Measurements from ENCODE around the gene CXADR. TPM values are rescaled to one million over a fixed set of nuclear protein-coding genes. Genes with fewer than 3 reads are reported as not detected.

CXADR gene
- total and polyA plus RNA-seq, 9 of the 15 experiments (the other 6 are each of a cell fraction or from before 2014, with no cell fraction given), result 0.01 to 0.41 (median 0.14) TPM

DNA sequence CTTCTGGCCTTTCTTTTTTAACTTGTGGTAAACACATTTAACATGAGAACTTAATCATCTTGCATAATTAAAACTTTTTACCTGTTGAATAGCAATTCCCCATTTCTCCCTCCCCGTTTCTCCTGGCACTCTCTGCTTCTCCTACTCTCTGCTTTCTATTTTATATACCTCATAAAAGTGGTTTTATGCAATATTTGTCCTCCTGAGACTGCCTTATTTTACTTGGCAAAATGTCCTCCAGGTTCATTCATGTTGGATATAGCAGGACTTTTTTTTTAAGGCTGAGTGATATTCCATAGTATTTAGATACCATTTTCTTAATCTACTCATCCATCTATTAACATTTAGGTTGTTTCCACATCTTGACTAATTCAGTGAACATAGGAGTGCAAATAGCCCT, 64.9 kb downstream of the CXADR start:
- FAIRE-seq, result no peak
- no peak for DNase-seq (ENCODE audit: extremely low read depth in 1 of 4, low spot score in 3 of 4)
- POLR2A ChIA-PET, result no interaction called here
- CTCF ChIA-PET (ENCODE audit: low intra/inter-chr PET ratio), result no interaction called here
- Histone ChIP-seq H2AFZ (ENCODE audit: low read depth, low read length) (no peak overlapping the region), H3K4me2 (ENCODE audit: insufficient read depth, low read length) (no peak overlapping the region), H3K79me2 (ENCODE audit: control insufficient read depth, insufficient read depth, low read length) (no peaks in the 10 kb centered on the region), H3K9ac (ENCODE audit: insufficient read depth in 1 of 2, low read depth in 2 of 2, low read length in 2 of 2) (no peak overlapping the region), H3K4me3 (no peak overlapping the region), H3K9me1 (ENCODE audit: control insufficient read depth, insufficient read depth, low read length) (no peaks in the 10 kb centered on the region), H3K27me3 (ENCODE audit: control insufficient read depth in 2 of 2, insufficient read depth in 2 of 2, low read length in 2 of 2) (no peaks in the 10 kb centered on the region; a peak in 2 of 5 replicates), H3K4me1 (replicated peaks in 1 of 2; ENCODE audit: control insufficient read depth in 2 of 2, insufficient read depth in 2 of 2, low read length in 2 of 2) (no peaks in the 10 kb centered on the region), H3K27ac (ENCODE audit: extremely low read depth, low read depth, low read length) (no peak overlapping the region), H4K20me1 (replicated peaks; ENCODE audit: control insufficient read depth, insufficient read depth, low read length) (no peaks in the 10 kb centered on the region), H3K9me3 (replicated peaks; ENCODE audit: control insufficient read depth, insufficient read depth, low read depth, low read length) (no peaks in the 10 kb centered on the region), H3K36me3 (ENCODE audit: control insufficient read depth, insufficient read depth, low read length) (no peaks in the 10 kb centered on the region)
- ATAC-seq, result no peak
- WGBS (ENCODE audit: insufficient coverage, low coverage, missing lambda C conversion rate), result 0% methylated on average over 1 of the region's 1 CpG
- in situ Hi-C loops (cut with MboI) (no loop called here), intact Hi-C loops (cut with micrococcal nuclease) (no loop called here)
- BruUV-seq (replicated peaks), result no TSS peak
- TF ChIP-seq ETS2 (tag; IDR thresholded peaks at IDR 0.05; ENCODE audit: borderline replicate concordance, poor library complexity, severe bottlenecking) (no peak), ZFPM2 (CRISPR knock-in tag; IDR thresholded peaks at IDR 0.05) (no peak), SRF (CRISPR knock-in tag; IDR thresholded peaks at IDR 0.05) (no peak), ZNF239 (CRISPR knock-in tag; IDR thresholded peaks at IDR 0.05) (no peak), ATF1 (CRISPR knock-in tag; IDR thresholded peaks at IDR 0.05) (no peak), ATF1 (tag; IDR thresholded peaks at IDR 0.05) (no peak), NCOA2 (IDR thresholded peaks at IDR 0.05; ENCODE audit: partially characterized antibody in 2 of 2) (no peak), PYGO2 (tag; IDR thresholded peaks at IDR 0.05) (no peak), RB1 (IDR thresholded peaks at IDR 0.05; ENCODE audit: low read depth) (no peak), TRIM24 (IDR thresholded peaks at IDR 0.05) (no peak), PCBP2 (IDR thresholded peaks at IDR 0.05; ENCODE audit: low read depth, low read length, poor library complexity, severe bottlenecking) (no peak), ZC3H8 (IDR thresholded peaks at IDR 0.05) (no peak), KLF16 (IDR thresholded peaks at IDR 0.05) (no peak), BRCA1 (IDR thresholded peaks at IDR 0.05) (no peak), BRCA1 (CRISPR knock-in tag; IDR thresholded peaks at IDR 0.05) (no peak), BRD4 (IDR thresholded peaks at IDR 0.05) (no peak), ASH1L (IDR thresholded peaks at IDR 0.05; ENCODE audit: borderline replicate concordance, low read depth, partially characterized antibody) (no peak), GABPA (tag; conservative IDR thresholded peaks at IDR 0.05; ENCODE audit: low read depth) (no peak), FOXM1 (IDR thresholded peaks at IDR 0.05; ENCODE audit: low read depth) (no peak), FOXM1 (CRISPR knock-in tag; IDR thresholded peaks at IDR 0.05; ENCODE audit: low read depth) (no peak), NR3C1 (CRISPR knock-in tag; IDR thresholded peaks at IDR 0.05) (no peak)
- TF ChIP-seq, protein P1, sequence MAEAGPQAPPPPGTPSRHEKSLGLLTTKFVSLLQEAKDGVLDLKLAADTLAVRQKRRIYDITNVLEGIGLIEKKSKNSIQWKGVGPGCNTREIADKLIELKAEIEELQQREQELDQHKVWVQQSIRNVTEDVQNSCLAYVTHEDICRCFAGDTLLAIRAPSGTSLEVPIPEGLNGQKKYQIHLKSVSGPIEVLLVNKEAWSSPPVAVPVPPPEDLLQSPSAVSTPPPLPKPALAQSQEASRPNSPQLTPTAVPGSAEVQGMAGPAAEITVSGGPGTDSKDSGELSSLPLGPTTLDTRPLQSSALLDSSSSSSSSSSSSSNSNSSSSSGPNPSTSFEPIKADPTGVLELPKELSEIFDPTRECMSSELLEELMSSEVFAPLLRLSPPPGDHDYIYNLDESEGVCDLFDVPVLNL (CRISPR knock-in tag; IDR thresholded peaks at IDR 0.05; ENCODE audit: low read depth), result no peak
- TF ChIP-seq, protein P2, sequence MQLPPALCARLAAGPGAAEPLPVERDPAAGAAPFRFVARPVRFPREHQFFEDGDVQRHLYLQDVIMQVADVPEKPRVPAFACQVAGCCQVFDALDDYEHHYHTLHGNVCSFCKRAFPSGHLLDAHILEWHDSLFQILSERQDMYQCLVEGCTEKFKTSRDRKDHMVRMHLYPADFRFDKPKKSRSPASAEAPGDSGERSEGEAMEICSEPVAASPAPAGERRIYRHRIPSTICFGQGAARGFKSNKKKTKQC (CRISPR knock-in tag; IDR thresholded peaks at IDR 0.05), result no peak

Data from K562 (cell line).